GM18499 (cell line): Measurements from ENCODE around the gene CAPN2.

Source experiments
- ATAC-seq: cut with Tn5 transposase; IDR thresholded peaks from one replicate; pipeline ENCODE4 v1.9.1; 2021; ENCODE audit warnings: moderate number of reproducible peaks; ENCODE audit not compliant: insufficient read depth, unreplicated experiment

Gene CAPN2

GRCh38 chr1:223700942-223701637 is 11.2 kb upstream of the CAPN2 start:
- ATAC-seq = no peak

GRCh38 chr1:223702735-223703667 is 9.3 kb upstream of the CAPN2 start:
- ATAC-seq = no peak

GRCh38 chr1:223703668-223704013 is 8.7 kb upstream of the CAPN2 start:
- ATAC-seq = no peak

- no peak for ATAC-seq
Observed at GRCh38 chr1:223704921-223705878, 7.1 kb upstream of the CAPN2 start.

- no peak for ATAC-seq
Observed at GRCh38 chr1:223706077-223706973, 6.0 kb upstream of the CAPN2 start.

GRCh38 chr1:223707256-223708000 is 4.9 kb upstream of the CAPN2 start:
- ATAC-seq = no peak

- ATAC-seq = no peak
Observed at GRCh38 chr1:223708001-223708359, 4.4 kb upstream of the CAPN2 start.

- no peak for ATAC-seq
Observed at GRCh38 chr1:223708651-223709268, 3.6 kb upstream of the CAPN2 start.

GRCh38 chr1:223709598-223709997 is 2.7 kb upstream of the CAPN2 start:
- ATAC-seq = no peak

- ATAC-seq = no peak
Observed at GRCh38 chr1:223710179-223711133, 1.9 kb upstream of the CAPN2 start.

GRCh38 chr1:223711173-223711572 is 1.2 kb upstream of the CAPN2 start:
- no peak for ATAC-seq

- ATAC-seq = no peak
Observed at GRCh38 chr1:223711747-223712193, 569 bp upstream of the CAPN2 start.

- ATAC-seq = no peak
Observed at GRCh38 chr1:223712850-223713474, 623 bp downstream of the CAPN2 start.

- no peak for ATAC-seq
Observed at GRCh38 chr1:223713546-223714420, 1.4 kb downstream of the CAPN2 start.

GRCh38 chr1:223714421-223714724 is 2.0 kb downstream of the CAPN2 start:
- no peak for ATAC-seq
